ENCODE results near the gene LRRFIP2.

DNA sequence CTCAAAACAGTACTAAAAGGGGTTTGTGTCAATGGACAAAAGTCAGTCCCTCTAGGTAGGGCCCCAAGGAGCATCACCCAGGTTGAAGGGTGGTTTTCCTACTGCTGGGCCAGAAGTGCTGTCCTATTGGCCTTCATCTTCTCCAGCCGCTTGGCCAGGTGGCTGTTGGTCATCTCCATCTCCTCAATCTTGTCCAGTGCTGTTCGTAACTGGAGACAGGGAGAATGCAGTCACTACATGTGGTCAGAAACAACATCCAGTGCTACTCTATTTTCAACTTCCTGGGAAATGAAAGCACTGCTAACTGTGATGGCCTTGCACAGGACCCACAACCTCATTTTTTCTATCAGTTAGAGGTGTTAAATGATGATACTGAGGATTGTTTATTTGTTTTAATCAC is 120.6 kb downstream of the LRRFIP2 start:
- TF ChIP-seq, protein P1, sequence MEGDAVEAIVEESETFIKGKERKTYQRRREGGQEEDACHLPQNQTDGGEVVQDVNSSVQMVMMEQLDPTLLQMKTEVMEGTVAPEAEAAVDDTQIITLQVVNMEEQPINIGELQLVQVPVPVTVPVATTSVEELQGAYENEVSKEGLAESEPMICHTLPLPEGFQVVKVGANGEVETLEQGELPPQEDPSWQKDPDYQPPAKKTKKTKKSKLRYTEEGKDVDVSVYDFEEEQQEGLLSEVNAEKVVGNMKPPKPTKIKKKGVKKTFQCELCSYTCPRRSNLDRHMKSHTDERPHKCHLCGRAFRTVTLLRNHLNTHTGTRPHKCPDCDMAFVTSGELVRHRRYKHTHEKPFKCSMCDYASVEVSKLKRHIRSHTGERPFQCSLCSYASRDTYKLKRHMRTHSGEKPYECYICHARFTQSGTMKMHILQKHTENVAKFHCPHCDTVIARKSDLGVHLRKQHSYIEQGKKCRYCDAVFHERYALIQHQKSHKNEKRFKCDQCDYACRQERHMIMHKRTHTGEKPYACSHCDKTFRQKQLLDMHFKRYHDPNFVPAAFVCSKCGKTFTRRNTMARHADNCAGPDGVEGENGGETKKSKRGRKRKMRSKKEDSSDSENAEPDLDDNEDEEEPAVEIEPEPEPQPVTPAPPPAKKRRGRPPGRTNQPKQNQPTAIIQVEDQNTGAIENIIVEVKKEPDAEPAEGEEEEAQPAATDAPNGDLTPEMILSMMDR (conservative IDR thresholded peaks at IDR 0.05; ENCODE audit: low read depth, low read length), result no peak
- TF ChIP-seq EZH2 (IDR thresholded peaks at IDR 0.05; ENCODE audit: borderline replicate concordance, low read depth, low read length, poor library complexity, severe bottlenecking), result no peak
